Measurements from ENCODE around the gene FOXK1. TPM values are rescaled to one million over a fixed set of nuclear protein-coding genes. Genes with fewer than 3 reads are reported as not detected.
A peak's percentile ranks its signal among the peaks of the same experiment; 100 is the strongest.
"Not testable (repeated sequence)": the region's sequence is repeated elsewhere in the genome, so short reads cannot be mapped to it uniquely, and the experiment has no call there.

FOXK1 gene
- total RNA-seq, 1 experiment from 2014 or later: 63.4 TPM

GRCh38 chr7:4667776-4668509, 14.2 kb upstream of the FOXK1 start:
- no peak for DNase-seq (ENCODE audit: low spot score)

GRCh38 chr7:4668510-4668847, 13.6 kb upstream of the FOXK1 start:
- DNase-seq (ENCODE audit: low spot score): no peak

GRCh38 chr7:4670791-4671190, 11.3 kb upstream of the FOXK1 start:
- DNase-seq (ENCODE audit: low spot score): no peak

GRCh38 chr7:4675771-4676367, 6.2 kb upstream of the FOXK1 start:
- no peak for DNase-seq (ENCODE audit: low spot score)

- not testable (repeated sequence) for DNase-seq (ENCODE audit: low spot score)
These were observed 4.6 kb upstream of the FOXK1 start for GRCh38 chr7:4677518-4677917.

- peak; percentile 23 for DNase-seq (ENCODE audit: low spot score)
These were observed 760 bp upstream of the FOXK1 start for GRCh38 chr7:4681218-4681851.

GRCh38 chr7:4682621-4683042, 537 bp downstream of the FOXK1 start:
- DNase-seq (ENCODE audit: low spot score): peak; percentile 74

GRCh38 chr7:4683043-4683883, 1.2 kb downstream of the FOXK1 start:
- peak; percentile 31 for DNase-seq (ENCODE audit: low spot score)

GRCh38 chr7:4683884-4684565, 1.9 kb downstream of the FOXK1 start:
- DNase-seq (ENCODE audit: low spot score): peak; percentile 82

- DNase-seq (ENCODE audit: low spot score): no peak
These were observed 2.8 kb downstream of the FOXK1 start for GRCh38 chr7:4684846-4685245.

GRCh38 chr7:4685676-4686075, 3.6 kb downstream of the FOXK1 start:
- not testable (repeated sequence) for DNase-seq (ENCODE audit: low spot score)

GRCh38 chr7:4687956-4688355, 5.9 kb downstream of the FOXK1 start:
- no peak for DNase-seq (ENCODE audit: low spot score)

GRCh38 chr7:4689151-4689550, 7.1 kb downstream of the FOXK1 start:
- no peak for DNase-seq (ENCODE audit: low spot score)

- no peak for DNase-seq (ENCODE audit: low spot score)
These were observed 7.6 kb downstream of the FOXK1 start for GRCh38 chr7:4689668-4690067.

- DNase-seq (ENCODE audit: low spot score): no peak
These were observed 9.1 kb downstream of the FOXK1 start for GRCh38 chr7:4690953-4691856.

GRCh38 chr7:4692055-4692454, 10.0 kb downstream of the FOXK1 start:
- DNase-seq (ENCODE audit: low spot score): no peak

GRCh38 chr7:4692622-4693021, 10.5 kb downstream of the FOXK1 start:
- not testable (repeated sequence) for DNase-seq (ENCODE audit: low spot score)

GRCh38 chr7:4693152-4693551, 11.1 kb downstream of the FOXK1 start:
- DNase-seq (ENCODE audit: low spot score): no peak

GRCh38 chr7:4693749-4694148, 11.7 kb downstream of the FOXK1 start:
- DNase-seq (ENCODE audit: low spot score): no peak

GRCh38 chr7:4694305-4694704, 12.2 kb downstream of the FOXK1 start:
- DNase-seq (ENCODE audit: low spot score): no peak

All from HT-29 (cell line).